T1000 (cell line): ENCODE data around the gene SLC25A19.

Source experiments
- DNase-seq: peaks from one replicate; lab custom pipeline; 2025; ENCODE audit warnings: mixed read lengths; lab: John Stamatoyannopoulos, UW

SLC25A19 gene

DNA sequence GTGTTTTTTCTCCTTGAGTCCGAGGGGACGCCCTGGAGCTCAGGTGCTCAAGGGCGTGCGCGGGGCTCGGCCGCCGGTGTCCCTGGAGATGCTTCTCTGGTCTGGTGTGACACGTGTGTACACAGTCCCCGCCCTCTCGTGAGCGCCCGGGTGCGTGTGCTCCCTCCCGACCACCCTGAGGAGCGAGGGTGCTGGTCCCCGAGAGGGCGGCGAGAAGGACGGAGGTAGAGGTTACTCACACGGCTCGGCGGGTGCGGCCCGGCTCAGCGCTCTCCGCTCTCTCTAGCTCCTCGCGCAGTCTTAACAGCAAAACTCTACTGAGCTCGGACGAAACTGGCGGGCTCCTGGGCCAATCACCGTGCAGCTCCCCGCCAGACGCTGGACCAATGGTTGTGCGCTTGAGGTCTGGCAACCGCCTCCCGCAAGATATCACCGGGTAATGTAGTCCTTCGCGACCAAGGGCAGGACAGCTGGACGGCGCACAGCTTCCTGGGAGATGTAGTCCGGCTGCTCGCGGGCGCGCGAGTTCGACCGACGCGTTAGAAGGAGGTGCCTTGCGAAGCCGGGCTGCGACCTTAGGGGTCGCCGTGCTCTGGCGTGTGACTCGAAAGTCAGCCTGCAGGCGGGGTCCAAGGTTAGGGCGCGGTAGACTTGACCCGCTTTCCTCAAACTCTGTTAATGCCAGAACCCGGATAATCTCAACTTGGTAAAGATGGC, at the start of gene SLC25A19:
Gene SLC25A19 (minus strand): TSS at position 319 of the 717 bp plus-strand sequence. CDS start 2,669 bp downstream, outside the sequence.
- DNase-seq: peak; percentile 97

DNA sequence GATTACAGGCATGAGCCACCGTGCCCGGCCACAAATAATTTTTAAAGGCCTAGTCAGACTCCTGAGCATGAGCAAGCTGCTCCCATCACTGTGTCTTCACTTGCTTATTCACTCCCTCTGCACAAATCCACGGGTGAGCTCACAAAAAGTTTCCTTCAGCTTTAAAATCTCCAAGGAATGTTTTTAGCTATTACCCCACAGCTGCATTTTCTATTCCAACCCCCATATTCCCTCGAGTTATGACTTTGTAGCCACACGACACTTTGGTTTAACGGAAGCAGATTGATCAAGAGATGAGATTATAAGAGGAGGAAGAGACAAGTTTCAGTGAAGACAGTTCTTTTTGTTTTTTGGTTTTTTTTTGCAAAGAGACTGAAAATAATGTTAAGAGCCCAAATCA, 49.1 kb upstream of the SLC25A19 start:
- no peak for DNase-seq

DNA sequence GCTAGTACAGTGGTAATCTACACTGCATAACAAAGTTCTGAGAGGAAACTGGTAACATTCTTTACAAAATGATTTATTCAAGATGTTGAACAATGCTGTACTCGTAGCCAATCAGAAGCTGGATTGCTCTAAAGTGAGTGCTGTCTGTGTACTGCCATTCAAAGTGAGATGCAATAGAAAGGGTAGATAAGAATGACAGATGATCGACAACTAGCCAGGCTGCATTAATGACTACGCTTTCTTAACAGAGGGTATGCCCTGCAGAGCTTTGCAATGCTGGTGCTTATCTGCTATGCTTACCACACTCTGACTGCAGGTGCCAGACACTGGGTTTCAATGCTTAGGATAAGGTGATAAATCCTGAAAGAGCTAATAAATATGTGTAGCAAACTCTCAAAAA, 46.1 kb upstream of the SLC25A19 start:
- no peak for DNase-seq

DNA sequence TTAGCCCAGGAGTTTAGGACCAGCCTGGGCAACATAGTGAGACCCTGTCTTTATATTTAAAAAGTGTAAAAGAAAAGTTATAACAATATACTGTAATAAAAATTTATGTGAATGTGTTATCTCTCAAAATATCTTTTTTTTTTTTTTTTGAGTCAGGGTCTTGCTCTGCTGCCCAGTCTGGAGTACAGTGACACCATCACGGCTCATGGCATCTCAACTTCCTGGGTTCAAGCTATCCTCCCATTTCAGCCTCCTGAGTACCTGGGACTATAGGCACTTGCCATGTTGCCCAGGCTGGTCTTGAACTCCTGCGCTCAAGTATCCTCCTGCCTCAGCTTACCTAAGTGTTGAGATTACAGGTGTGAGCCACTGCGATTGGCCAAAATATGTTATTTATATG, 45.5 kb upstream of the SLC25A19 start:
- no peak for DNase-seq

DNA sequence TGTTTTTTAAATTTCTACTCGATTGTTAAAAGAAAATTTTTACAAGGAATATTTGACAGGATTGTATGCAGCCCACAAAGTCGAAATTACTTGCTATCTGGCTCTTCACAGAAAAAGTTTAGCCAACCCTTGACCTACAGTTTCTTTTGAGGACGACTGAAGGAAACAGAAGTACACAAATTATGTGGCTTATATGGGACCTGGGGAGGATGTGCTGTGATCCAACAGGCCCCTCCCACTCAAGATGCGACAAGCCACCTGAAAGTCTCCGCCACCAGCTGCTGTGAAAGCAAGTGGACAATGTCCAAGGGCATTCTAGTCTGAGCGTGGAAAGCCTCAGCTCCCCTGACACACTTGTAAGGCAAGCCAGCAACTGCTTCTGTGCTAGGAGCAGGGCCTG, 42.4 kb upstream of the SLC25A19 start:
- no peak for DNase-seq

DNA sequence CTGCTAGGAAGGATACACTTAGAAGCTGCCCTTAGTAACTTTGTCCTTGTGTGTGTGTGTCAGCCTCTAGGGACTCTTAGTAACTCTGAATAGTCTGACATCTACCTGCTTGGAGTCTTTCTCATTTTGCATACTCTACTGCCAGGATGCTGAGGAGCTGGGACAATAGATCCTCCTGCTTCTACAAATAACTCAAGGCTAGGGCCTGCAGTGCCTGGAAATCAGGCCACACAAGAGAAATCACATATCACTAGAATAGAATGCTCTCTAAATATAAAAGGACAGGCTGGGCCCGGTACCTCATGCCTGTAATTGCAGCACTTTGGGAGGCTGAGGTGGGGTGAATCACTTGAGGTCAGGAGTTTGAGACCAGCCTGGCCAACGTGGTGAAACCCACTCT, 38.5 kb upstream of the SLC25A19 start:
- no peak for DNase-seq

DNA sequence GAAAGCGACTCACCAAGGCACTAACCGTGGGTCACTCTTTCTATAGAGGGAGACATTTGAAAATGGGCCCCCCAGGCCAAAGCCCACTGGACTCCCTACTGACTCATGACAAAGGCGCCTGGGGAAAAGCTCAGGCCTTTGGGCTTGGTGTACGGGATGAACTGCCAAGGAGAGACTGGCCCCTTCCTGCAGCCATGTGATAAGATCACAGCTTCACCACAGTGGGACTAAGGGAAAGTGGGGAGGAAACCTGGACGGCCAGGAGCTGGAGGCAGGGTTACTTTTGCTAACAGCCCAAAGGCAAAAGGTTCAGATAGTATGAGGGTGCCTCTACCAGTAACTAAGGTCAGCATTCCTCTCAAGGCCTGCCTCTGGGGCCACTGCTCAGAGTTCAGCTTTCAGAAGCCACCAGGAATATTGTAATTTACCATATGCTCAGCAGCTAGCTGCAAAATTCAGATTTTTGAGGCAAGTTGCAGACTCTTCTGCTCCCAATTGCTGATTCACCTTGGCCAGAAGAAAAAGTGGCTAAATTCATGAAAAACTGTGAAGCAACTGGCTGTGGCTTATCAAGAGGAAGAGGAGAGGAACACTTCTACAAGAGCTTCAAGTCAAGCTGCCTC, 37.1 kb upstream of the SLC25A19 start:
- peak; percentile 45 for DNase-seq

- no peak for DNase-seq
Observed at GRCh38 chr17:75325827-75326225, 36.6 kb upstream of the SLC25A19 start.

GRCh38 chr17:75325348-75325747, 36.1 kb upstream of the SLC25A19 start:
- no peak for DNase-seq

DNA sequence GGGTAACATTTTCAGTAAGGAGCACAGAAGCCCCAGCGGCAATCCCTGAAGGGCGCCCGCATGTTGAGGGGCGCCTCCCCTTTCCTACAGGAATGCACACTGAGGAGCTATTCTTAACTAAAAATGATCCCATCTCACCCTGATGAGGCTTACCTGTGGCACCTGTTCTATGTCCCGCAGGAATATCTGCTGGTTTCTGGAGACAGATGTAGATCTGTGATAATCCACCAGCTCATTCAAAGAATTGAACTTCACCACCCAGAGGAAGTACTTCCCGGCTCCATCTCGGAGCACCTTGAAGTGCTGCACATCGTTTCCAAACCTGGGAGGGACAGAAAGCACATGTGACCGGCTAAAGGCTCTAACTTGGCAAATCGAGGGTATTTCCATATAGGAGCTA, 32.3 kb upstream of the SLC25A19 start:
- no peak for DNase-seq

- no peak for DNase-seq
Observed at GRCh38 chr17:75319904-75320691, 30.9 kb upstream of the SLC25A19 start.

DNA sequence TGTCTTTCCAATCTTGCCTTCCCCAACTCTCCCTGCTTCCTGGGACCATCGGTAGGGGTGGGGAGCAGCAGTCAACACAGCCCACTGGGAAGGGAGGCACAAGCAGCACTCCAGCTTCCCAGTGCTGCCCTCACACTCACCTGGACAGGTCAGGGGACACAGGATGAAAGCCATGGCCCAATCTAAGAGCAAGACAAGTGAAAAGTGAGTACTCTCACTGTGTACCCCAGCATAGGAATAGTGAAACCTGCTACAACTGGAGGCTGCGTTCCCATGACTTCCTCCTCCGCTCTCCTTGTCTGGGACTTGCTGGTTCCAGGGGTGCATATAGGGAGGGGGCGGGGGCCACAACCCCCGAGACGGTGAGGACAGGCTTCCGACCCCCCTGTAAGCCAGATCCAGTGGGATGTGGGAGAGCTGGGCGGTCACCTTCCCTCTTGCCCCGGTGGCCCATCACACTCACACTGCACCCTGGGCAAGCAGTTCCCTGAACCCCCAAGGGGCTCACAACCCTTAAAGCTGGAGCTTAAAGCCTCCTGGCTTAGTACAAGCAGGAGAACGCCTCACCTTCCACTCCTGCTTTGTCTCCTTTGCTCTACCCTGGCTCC, 29.5 kb upstream of the SLC25A19 start:
- DNase-seq: no peak

DNA sequence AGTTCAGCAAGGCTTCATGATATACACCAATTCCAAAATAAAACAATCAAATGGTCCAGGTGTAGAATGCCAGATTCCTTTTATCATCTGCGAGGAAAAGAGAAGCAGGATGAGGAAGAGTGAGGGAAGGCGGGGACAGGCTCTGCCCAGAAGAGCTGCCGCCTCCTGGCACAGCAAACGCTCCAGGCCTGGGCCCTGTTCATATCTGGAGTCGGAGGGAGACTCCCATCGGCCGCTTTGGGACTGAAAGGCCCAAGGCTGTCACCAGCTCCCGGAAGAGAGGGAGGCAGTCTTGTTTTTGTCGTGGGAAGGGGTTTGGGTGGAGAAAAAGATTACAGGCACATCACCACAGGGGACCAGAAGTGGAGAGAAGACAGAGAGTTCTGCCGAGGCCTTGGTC, 29.0 kb upstream of the SLC25A19 start:
- DNase-seq: no peak

DNA sequence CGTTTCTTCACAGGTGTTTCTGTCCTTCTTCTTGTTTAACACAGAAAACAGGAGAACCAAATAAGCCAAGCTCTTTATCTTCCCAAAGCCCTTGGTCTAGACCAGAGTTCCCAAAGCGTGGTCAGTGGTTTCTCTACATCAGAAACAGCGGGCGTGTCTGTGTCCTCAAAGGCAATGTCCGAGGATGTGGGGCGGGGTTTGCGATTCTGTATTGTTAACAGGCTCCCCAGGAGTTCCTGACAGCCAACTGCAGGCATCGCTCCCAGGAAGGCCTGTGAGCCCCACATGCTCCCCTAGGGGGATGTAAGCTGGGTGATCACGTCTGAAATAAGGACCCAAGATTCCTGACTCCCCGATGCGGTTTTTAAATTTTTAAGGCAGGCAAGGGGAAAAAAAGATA, 28.4 kb upstream of the SLC25A19 start:
- DNase-seq: no peak

- no peak for DNase-seq
Observed at GRCh38 chr17:75316253-75316652, 27.0 kb upstream of the SLC25A19 start.

GRCh38 chr17:75315541-75316243, 26.5 kb upstream of the SLC25A19 start:
- DNase-seq: no peak

- DNase-seq: no peak
Observed at GRCh38 chr17:75313941-75314551, 24.8 kb upstream of the SLC25A19 start.

DNA sequence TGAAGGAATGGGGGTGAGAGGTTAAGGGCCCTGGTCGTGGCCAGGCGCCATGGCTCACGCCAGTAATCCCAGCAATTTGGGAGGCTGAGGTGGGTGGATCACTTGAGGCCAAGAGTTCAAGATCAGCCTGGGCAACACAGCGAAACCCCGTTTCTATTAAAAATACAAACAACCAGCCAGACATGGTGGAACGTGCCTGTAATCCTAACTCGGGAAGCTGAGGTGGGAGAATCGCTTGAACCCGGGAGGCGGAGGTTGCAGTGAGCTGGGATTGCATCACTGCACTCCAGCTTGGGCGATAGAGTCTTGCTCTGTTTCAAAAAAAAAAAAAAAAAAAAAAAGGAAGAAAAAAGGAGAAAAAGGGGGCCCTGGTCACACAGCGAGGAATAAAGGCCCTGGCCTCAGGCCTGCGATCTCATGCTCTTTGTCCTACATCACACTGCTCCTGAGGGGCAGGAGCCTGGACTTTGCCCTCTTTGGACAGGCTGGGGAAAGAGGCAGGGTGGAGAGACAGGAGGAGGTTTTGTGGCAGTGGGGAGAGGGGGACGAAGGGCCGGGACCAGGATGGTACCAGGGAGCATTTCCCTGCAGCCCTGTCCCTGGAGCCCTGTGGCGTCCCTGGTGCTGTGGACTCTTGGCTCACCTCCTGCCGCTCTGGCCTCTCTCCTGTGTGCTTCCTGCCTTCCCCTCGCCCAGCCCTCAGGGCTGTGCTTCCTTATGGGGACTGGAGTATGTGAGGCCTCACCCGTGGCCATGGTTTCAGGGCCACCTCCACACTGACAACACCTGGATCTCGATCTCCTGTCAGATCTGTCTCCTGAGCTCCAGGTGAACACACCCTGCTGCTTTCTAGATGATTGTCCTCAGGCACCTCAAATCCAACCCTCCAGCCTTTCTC, 19.7 kb upstream of the SLC25A19 start:
- DNase-seq: no peak

- DNase-seq: no peak
Observed at GRCh38 chr17:75307957-75308731, 18.9 kb upstream of the SLC25A19 start.
